Astrocyte of the hippocampus (primary cell): Measurements from ENCODE around the gene ZNF827.

Source experiments
- DNase-seq: peaks from one replicate; pipeline ENCODE4 v3.0.0; 2011; ENCODE audit warnings: low read depth, low spot score

Gene ZNF827

DNA sequence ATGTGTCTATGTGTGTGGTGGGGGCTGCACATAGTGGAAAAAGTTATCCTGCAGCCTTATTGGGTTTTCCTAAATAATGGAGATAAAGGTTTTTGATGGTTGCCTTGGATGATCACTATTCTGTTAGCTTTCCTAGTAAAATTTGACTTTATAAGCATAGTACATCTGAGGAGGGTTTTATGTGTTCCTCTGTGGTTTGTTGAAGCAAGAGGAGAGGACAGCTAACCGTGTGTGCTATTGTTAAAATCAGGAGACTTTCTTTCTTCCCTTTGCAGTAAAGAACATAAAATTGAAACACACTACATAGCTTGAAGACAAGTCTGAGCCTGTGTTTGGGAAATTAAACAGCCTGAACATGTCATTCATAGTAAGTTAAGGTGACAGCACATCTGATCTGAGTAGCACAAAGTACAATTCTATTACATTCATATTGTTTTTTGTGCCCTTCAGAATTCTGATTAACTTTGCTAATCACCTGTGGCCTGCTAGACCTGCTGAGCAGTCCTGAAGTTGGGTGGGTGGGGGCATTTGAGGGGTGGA, 221.9 kb downstream of the ZNF827 start:
- no peak for DNase-seq

GRCh38 chr4:145716200-145716599, 222.4 kb downstream of the ZNF827 start:
- peak; percentile 46 for DNase-seq

- peak; percentile 74 for DNase-seq
These were observed 228.8 kb downstream of the ZNF827 start for GRCh38 chr4:145709843-145710242.

DNA sequence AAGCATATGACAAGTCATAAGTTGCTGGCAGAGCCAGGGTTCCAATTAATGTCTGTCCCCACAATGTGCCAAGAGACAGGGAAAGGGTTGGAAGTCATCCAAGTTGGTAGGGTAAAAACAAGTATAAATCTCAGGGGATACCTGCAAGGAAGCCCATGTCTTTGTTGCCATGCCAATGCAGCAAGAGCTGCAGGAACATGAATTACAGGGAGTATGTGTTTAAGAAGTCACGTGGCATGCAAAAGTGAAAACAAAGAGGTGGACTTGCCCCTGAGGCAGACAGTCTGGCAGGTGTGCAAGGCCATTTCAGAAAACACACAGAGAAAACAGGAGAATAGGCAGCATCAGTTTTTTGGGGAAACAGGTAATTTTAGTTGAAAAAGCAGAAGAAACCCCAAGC, 229.3 kb downstream of the ZNF827 start:
- DNase-seq: no peak
